ENCODE measurements around the gene S100A3. TPM values are rescaled to one million over a fixed set of nuclear protein-coding genes. Genes with fewer than 3 reads are reported as not detected.

S100A3 gene
- total RNA-seq, 1 donor from 2014 or later: 8.7 TPM

- TF ChIP-seq CTCF (IDR thresholded peaks at IDR 0.05): peak; percentile 99
- Mint-ChIP-seq H3K4me3 (ENCODE audit: unreplicated experiment) (peak overlapping the region; percentile 49), H3K36me3 (ENCODE audit: low read depth) (no peaks in the 10 kb centered on the region), H3K27ac (ENCODE audit: unreplicated experiment) (peak overlapping the region; percentile 99), H3K27me3 (ENCODE audit: low read depth) (no peaks in the 10 kb centered on the region), H3K9me3 (ENCODE audit: low read depth) (no peaks in the 10 kb centered on the region), H3K4me1 (ENCODE audit: low read depth) (peaks cover 65% of the 10 kb centered on the region)
- no peak for DNase-seq (ENCODE audit: low spot score)
Observed at GRCh38 chr1:153568367-153569099, 19.5 kb upstream of the S100A3 start.

DNA sequence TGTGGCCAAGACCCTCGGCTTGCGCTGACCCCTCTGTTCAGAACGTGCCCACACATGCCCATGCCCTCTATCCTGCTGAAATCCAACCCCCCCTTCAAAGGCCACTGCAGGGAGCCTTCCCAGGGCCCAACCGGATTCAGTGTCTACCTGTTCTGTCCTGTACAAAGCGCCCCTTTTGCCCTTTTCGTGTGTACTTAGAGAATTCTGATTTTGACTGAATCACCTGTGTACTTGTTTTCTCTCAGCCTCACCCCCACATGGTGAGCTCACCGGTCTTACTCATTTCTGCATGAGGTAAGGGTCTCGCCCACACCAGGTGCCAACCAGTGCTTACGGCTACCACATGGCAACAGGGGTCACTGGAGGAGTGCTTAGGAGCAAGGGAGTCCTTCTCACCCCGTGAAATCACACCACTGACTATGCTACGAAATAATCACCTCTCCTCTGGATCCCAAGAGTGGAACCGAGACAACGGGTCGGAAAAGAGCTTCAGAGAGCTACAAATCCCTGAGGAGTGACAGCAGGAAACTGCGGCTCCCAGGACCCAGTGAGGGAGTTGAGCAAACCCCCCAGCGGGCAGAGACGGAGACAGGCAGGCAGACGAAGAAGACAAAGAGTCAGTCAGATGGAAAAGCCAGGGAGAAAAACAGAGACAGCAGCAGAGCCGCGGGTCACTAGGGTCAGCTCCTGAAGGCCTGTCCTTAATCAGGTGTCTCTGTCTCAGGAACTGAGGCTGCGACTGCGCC lies 18.7 kb upstream of the S100A3 start:
- Mint-ChIP-seq H3K4me3 (ENCODE audit: unreplicated experiment) (peak overlapping the region; percentile 49), H3K9me3 (ENCODE audit: low read depth) (no peaks in the 10 kb centered on the region), H3K27me3 (ENCODE audit: low read depth) (no peaks in the 10 kb centered on the region), H3K36me3 (ENCODE audit: low read depth) (no peaks in the 10 kb centered on the region), H3K27ac (ENCODE audit: unreplicated experiment) (peak overlapping the region; percentile 99), H3K4me1 (ENCODE audit: low read depth) (peaks cover 61% of the 10 kb centered on the region)
- no peak for DNase-seq (ENCODE audit: low spot score)
- no peak for TF ChIP-seq CTCF (IDR thresholded peaks at IDR 0.05)

DNA sequence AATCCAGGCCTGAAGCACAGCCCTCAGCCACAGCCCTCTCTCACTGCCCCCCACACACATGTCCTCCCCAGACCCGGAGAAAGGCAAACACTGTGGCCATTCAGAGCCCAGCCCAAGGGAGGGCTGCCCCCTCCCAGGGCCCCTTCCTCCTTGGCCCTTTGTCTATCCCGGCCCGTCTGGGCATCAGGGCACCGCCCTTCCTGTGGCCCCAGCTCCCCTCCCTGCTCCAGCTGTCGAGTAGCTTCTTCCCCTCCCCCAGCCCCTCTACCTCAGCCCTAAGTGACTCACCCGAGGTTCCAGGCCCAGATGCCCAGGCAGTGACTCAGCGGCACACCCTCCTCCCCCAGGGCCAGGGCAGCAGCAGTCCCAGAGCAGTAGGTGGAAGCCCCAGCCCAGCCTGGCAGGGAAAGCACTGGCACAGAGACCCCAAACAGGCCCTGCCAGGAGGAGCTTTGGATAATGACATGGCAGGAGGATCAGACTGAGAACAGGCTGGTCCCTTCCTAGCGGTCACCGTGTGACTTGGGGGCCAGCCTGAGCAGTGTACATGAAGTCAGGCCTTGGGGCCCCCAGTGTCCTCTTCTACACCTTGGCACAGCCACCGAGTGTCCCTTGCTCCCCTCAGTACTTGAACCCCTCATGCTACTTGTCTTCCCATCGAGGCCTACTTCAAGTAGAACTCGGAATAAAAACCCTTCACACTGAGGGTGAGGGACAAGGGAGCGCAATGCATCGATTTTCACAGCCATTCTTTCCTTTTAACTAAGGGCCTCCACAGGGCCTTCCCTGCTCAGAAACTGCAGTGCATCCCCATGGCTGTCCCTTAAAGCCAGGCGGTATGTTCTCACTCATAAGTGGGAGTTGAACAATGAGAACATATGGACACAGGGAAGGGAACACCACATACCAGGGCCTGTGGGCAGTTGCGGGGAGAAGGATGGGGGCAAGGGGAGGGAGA lies 17.6 kb upstream of the S100A3 start:
- H3K9me3 Mint-ChIP-seq (ENCODE audit: low read depth): no peaks in the 10 kb centered on the region
- peaks cover 53% of the 10 kb centered on the region for H3K4me1 Mint-ChIP-seq (ENCODE audit: low read depth)
- peak; percentile 98 for DNase-seq (ENCODE audit: low spot score)
- H3K4me3 Mint-ChIP-seq (ENCODE audit: unreplicated experiment): no peak overlapping the region
- peak overlapping the region; percentile 100 for H3K27ac Mint-ChIP-seq (ENCODE audit: unreplicated experiment)
- no peaks in the 10 kb centered on the region for H3K36me3 Mint-ChIP-seq (ENCODE audit: low read depth)
- H3K27me3 Mint-ChIP-seq (ENCODE audit: low read depth): no peaks in the 10 kb centered on the region
- peak; percentile 21 for TF ChIP-seq CTCF (IDR thresholded peaks at IDR 0.05)

- DNase-seq (ENCODE audit: low spot score): no peak
- H3K4me1 Mint-ChIP-seq (ENCODE audit: low read depth): peaks cover 54% of the 10 kb centered on the region
- no peaks in the 10 kb centered on the region for H3K27me3 Mint-ChIP-seq (ENCODE audit: low read depth)
- H3K4me3 Mint-ChIP-seq (ENCODE audit: unreplicated experiment): peak within 1 kb of the TSS; percentile 56
- no peaks in the 10 kb centered on the region for H3K9me3 Mint-ChIP-seq (ENCODE audit: low read depth)
- peak within 1 kb of the TSS; percentile 100 for H3K27ac Mint-ChIP-seq (ENCODE audit: unreplicated experiment)
- no peaks in the 10 kb centered on the region for H3K36me3 Mint-ChIP-seq (ENCODE audit: low read depth)
- no peak for TF ChIP-seq CTCF (IDR thresholded peaks at IDR 0.05)
Observed at GRCh38 chr1:153565529-153566374, 16.7 kb upstream of the S100A3 start, which contains the start of gene S100A2. Gene S100A2, minus strand, starts transcription at chr1:153565844. Its CDS starts 1,967 bp downstream, at chr1:153563877.

Measured in chondrocyte (in vitro differentiated cells).